Mesenchymal stem cell (in vitro differentiated cells and primary cell): ENCODE measurements around the gene CSNK1A1L.

ENCODE experiments used
- DNase-seq: peaks from one replicate; pipeline ENCODE4 v3.0.0-alpha.2; 2013
- H2AFZ ChIP-seq: one replicate; pipeline ENCODE4 v1.6.1; 2013; ENCODE audit warnings: low read depth, mild to moderate bottlenecking, control low read depth, inconsistent platforms, low read length, moderate library complexity
- H2AK5ac ChIP-seq: 2 replicates; pipeline ENCODE4 v1.6.1; 2013; ENCODE audit warnings: low read length, moderate library complexity, mild to moderate bottlenecking, inconsistent platforms; ENCODE audit not compliant: severe bottlenecking
- H2BK120ac ChIP-seq: one replicate; pipeline ENCODE4 v1.6.1; 2013; ENCODE audit warnings: low read depth, mild to moderate bottlenecking, inconsistent platforms, low read length, moderate library complexity
- H2BK12ac ChIP-seq, 2 experiments: one replicate each; pipeline ENCODE4 v1.6.1; 2013; ENCODE audit warnings: inconsistent platforms in 2 of 2, low read length in 2 of 2, mild to moderate bottlenecking in 2 of 2, moderate library complexity in 2 of 2, control low read depth in 1 of 2
- H2BK15ac ChIP-seq: one replicate; pipeline ENCODE4 v1.6.1; 2013; ENCODE audit warnings: mild to moderate bottlenecking, low read depth, inconsistent platforms; ENCODE audit not compliant: poor library complexity, severe bottlenecking
- H2BK5ac ChIP-seq: 2 replicates; pipeline ENCODE4 v1.6.1; 2013; ENCODE audit warnings: low read depth, mild to moderate bottlenecking, low read length, control low read depth, inconsistent platforms; ENCODE audit not compliant: poor library complexity, severe bottlenecking
- H3K14ac ChIP-seq, 2 experiments: one replicate each; pipeline ENCODE4 v1.6.1; 2013; ENCODE audit warnings: inconsistent platforms in 2 of 2, low read length in 2 of 2, control low read depth in 1 of 2, mild to moderate bottlenecking in 1 of 2, moderate library complexity in 1 of 2
- H3K18ac ChIP-seq, 2 experiments: one replicate each; pipeline ENCODE4 v1.6.1; 2013; ENCODE audit warnings: inconsistent platforms in 2 of 2, low read length in 2 of 2, control low read depth in 1 of 2, low read depth in 1 of 2, mild to moderate bottlenecking in 1 of 2
- H3K23ac ChIP-seq, 2 experiments: one replicate each; pipeline ENCODE4 v1.6.1; 2013; ENCODE audit warnings: inconsistent platforms in 2 of 2, low read length in 2 of 2, mild to moderate bottlenecking in 2 of 2, moderate library complexity in 2 of 2, control low read depth in 1 of 2
- H3K27ac ChIP-seq: 2 replicates; pipeline ENCODE4 v1.5.1; 2013; ENCODE audit warnings: mild to moderate bottlenecking, moderate library complexity, low read length, control low read depth, inconsistent platforms; ENCODE audit not compliant: poor library complexity, severe bottlenecking
- H3K27me3 ChIP-seq, 2 experiments: 2 replicates each; pipeline versions ENCODE4 v1.6.1 to v1.7.0; 2013; ENCODE audit warnings: low read length in 2 of 2, mild to moderate bottlenecking in 2 of 2, moderate library complexity in 2 of 2, control low read depth in 1 of 2, inconsistent platforms in 1 of 2; ENCODE audit not compliant: control insufficient read depth in 1 of 2, insufficient read depth in 1 of 2
- H3K36me3 ChIP-seq, 2 experiments: 2 replicates each; pipeline versions ENCODE4 v1.6.1 to v1.7.0; 2013; ENCODE audit warnings: low read length in 2 of 2, control low read depth in 1 of 2, inconsistent platforms in 1 of 2, low read depth in 1 of 2, mild to moderate bottlenecking in 1 of 2; ENCODE audit not compliant: insufficient read depth in 2 of 2, control insufficient read depth in 1 of 2
- H3K4ac ChIP-seq, 2 experiments: one replicate each; pipeline ENCODE4 v1.6.1; 2013; ENCODE audit warnings: inconsistent platforms in 2 of 2, low read length in 2 of 2, mild to moderate bottlenecking in 2 of 2, moderate library complexity in 2 of 2, control low read depth in 1 of 2, low read depth in 1 of 2
- H3K4me1 ChIP-seq: 2 replicates; pipeline ENCODE4 v1.6.1; 2013; ENCODE audit warnings: low read depth, low read length, control low read depth; ENCODE audit not compliant: control insufficient read depth, insufficient read depth
- H3K4me2 ChIP-seq: 2 replicates; pipeline ENCODE4 v1.6.1; 2013; ENCODE audit warnings: low read length, mild to moderate bottlenecking, inconsistent platforms; ENCODE audit not compliant: poor library complexity, severe bottlenecking
- H3K4me3 ChIP-seq, 2 experiments: 2 replicates each; pipeline versions ENCODE4 v1.5.1 to v1.7.0; 2013; ENCODE audit warnings: low read length in 2 of 2, mild to moderate bottlenecking in 2 of 2, control low read depth in 1 of 2, low read depth in 1 of 2; ENCODE audit not compliant: insufficient read depth in 1 of 2
- H3K79me1 ChIP-seq: replicated peaks from 2 replicates; pipeline ENCODE4 v1.6.1; 2013; ENCODE audit warnings: mild to moderate bottlenecking, control low read depth, low read length, inconsistent platforms; ENCODE audit not compliant: poor library complexity, severe bottlenecking
- H3K9ac ChIP-seq: 2 replicates; pipeline ENCODE4 v1.7.0; 2013; ENCODE audit warnings: mild to moderate bottlenecking, low read length, moderate library complexity
- H3K9me3 ChIP-seq: 2 replicates; pipeline ENCODE4 v1.7.0; 2013; ENCODE audit warnings: mild to moderate bottlenecking, low read length; ENCODE audit not compliant: control insufficient read depth
- H4K8ac ChIP-seq: one replicate; pipeline ENCODE4 v1.6.1; 2013; ENCODE audit warnings: inconsistent platforms, mild to moderate bottlenecking, low read length, moderate library complexity
- H4K91ac ChIP-seq: one replicate; pipeline ENCODE4 v1.6.1; 2013; ENCODE audit warnings: mild to moderate bottlenecking, low read length, inconsistent platforms
- WGBS: methylation state at CpG from one replicate; pipeline ENCODE4 v1.1.7; 2013; ENCODE audit warnings: mixed read lengths; 5-methylcytosine and 5-hydroxymethylcytosine counted together

Gene CSNK1A1L

DNA sequence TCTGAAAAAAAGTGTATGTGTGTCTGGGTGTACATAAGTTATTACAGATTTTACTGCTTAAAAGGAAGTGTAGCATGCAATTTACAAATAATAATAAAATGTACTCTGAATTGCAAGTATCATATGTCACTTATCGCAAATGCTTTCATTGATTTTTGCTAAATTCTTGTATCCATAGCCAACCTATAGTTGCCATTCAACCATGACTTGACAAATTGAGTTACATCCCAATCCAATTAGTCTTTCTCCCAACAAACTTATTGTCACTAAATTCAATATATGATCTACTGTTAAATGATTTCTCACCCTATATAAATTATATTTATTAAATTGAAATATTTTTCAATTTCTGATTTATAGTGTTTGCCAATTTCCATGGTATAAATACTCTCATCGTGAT, 28.6 kb downstream of the CSNK1A1L start:
- Histone ChIP-seq H3K23ac (no peak overlapping the region), H3K4me2 (no peak overlapping the region), H3K79me1 (no peaks in the 10 kb centered on the region), H2AFZ (no peak overlapping the region), H3K18ac (no peak overlapping the region), H4K8ac (no peak overlapping the region), H3K4me3 (no peak overlapping the region), H3K4ac (no peak overlapping the region), H3K14ac (no peak overlapping the region), H2BK5ac (no peak overlapping the region), H4K91ac (no peak overlapping the region), H2BK12ac (no peak overlapping the region), H2BK15ac (no peak overlapping the region), H3K9me3 (no peaks in the 10 kb centered on the region), H3K36me3 (no peaks in the 10 kb centered on the region), H2BK120ac (no peak overlapping the region), H3K27me3 (no peaks in the 10 kb centered on the region), H2AK5ac (no peak overlapping the region), H3K9ac (no peak overlapping the region), H3K4me1 (no peaks in the 10 kb centered on the region), H3K27ac (no peak overlapping the region)
- WGBS, result 100% methylated on average over 2 of the region's 2 CpGs
- DNase-seq, result no peak

DNA sequence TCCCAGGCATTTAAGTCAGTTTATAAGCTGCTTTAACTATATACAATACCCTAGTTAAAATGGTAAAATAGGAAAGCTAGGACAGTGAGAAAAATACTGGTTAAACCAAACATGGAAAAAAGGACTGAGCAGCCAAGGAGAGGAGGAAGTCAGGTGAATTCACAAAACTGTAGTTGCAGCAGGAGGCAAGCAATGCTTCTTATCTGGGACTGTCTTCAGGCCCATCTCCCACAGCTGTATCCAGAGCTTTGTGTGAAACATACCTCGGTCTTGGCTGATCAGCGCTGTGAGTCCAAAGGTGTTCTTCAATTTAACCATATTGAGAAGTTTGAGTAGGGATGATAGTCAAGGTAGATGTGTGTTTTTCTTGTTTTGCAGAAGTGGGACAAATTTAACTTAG, 30.3 kb downstream of the CSNK1A1L start:
- Histone ChIP-seq H3K27me3 (no peaks in the 10 kb centered on the region), H2BK120ac (no peak overlapping the region), H2BK12ac (no peak overlapping the region), H3K36me3 (no peaks in the 10 kb centered on the region), H3K18ac (no peak overlapping the region), H2AFZ (no peak overlapping the region), H3K79me1 (no peaks in the 10 kb centered on the region), H3K4me2 (no peak overlapping the region), H3K4me3 (no peak overlapping the region), H4K91ac (no peak overlapping the region), H3K23ac (no peak overlapping the region), H2AK5ac (no peak overlapping the region), H3K9me3 (no peaks in the 10 kb centered on the region), H3K4me1 (no peaks in the 10 kb centered on the region), H2BK15ac (no peak overlapping the region), H3K4ac (no peak overlapping the region), H3K27ac (no peak overlapping the region), H2BK5ac (no peak overlapping the region), H3K14ac (no peak overlapping the region), H3K9ac (no peak overlapping the region), H4K8ac (no peak overlapping the region)
- DNase-seq, result no peak
- WGBS, result 91% methylated on average over 2 of the region's 2 CpGs

DNA sequence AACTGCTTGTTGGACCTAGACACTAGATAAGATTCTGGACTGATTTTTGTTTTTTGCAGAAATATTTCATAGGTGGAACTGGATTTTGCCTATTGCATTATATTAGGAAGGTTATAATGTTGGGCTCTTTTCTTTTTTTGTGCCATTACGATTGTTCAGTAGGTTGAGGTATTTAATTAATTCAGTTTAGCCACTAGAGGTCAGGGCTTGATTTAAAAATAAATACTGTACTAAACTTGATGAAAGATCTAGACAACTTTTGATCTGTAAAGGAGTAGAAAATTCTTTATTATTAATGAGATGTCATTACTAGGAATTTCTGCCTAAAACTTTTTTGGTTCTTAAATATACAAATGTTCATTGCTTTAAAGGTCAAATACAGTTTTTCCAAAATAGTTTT, 30.8 kb downstream of the CSNK1A1L start:
- Histone ChIP-seq H2BK12ac (no peak overlapping the region), H3K4me3 (no peak overlapping the region), H2BK120ac (no peak overlapping the region), H3K27ac (no peak overlapping the region), H4K8ac (no peak overlapping the region), H3K4ac (no peak overlapping the region), H3K4me2 (no peak overlapping the region), H2AK5ac (no peak overlapping the region), H2BK5ac (no peak overlapping the region), H3K9me3 (no peaks in the 10 kb centered on the region), H2AFZ (no peak overlapping the region), H3K4me1 (no peaks in the 10 kb centered on the region), H3K23ac (no peak overlapping the region), H3K27me3 (no peaks in the 10 kb centered on the region), H3K36me3 (no peaks in the 10 kb centered on the region), H3K14ac (no peak overlapping the region), H4K91ac (no peak overlapping the region), H3K18ac (no peak overlapping the region), H3K79me1 (no peaks in the 10 kb centered on the region), H3K9ac (no peak overlapping the region), H2BK15ac (no peak overlapping the region)
- no CpG with 5 or more reads among the region's 1 CpG for WGBS
- DNase-seq, result peak; percentile 46

DNA sequence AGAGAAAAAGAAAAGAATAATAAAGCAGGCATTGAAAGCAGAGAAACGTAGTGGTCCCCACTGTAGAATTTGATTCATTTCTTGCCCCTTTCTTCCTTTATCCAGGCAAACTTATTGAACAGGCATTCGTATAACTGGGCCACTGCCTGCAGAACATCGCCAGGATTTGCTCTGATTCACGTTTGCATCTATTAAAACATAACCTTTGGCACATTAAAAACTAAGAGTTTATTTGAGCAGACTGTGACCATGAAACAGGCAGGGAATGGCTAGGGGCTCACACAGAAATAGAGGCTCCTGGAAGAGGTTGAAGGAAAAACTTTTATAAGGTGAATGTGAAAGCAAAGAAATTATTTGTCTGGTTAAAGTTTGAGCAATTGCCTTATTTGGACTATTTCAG, 33.4 kb downstream of the CSNK1A1L start:
- no peak overlapping the region for H3K23ac ChIP-seq
- no peak overlapping the region for H3K4ac ChIP-seq
- peaks cover 2% of the 10 kb centered on the region for H3K4me1 ChIP-seq
- no peak overlapping the region for H3K27ac ChIP-seq
- no peak overlapping the region for H2AFZ ChIP-seq
- H3K9me3 ChIP-seq, result no peaks in the 10 kb centered on the region
- H2BK5ac ChIP-seq, result no peak overlapping the region
- H3K18ac ChIP-seq, result no peak overlapping the region
- 83% methylated on average over 4 of the region's 4 CpGs for WGBS
- no peak for DNase-seq
- H3K4me2 ChIP-seq, result no peak overlapping the region
- H3K9ac ChIP-seq, result peak overlapping the region; percentile 37
- H3K36me3 ChIP-seq, result no peaks in the 10 kb centered on the region
- H4K8ac ChIP-seq, result no peak overlapping the region
- H3K14ac ChIP-seq, result no peak overlapping the region
- no peak overlapping the region for H2AK5ac ChIP-seq
- H2BK12ac ChIP-seq, result no peak overlapping the region
- no peak overlapping the region for H4K91ac ChIP-seq
- H3K27me3 ChIP-seq, result no peaks in the 10 kb centered on the region
- H2BK15ac ChIP-seq, result no peak overlapping the region
- no peak overlapping the region for H2BK120ac ChIP-seq
- H3K4me3 ChIP-seq, result peak overlapping the region in 1 of 2 experiments; percentile 38
- H3K79me1 ChIP-seq, result no peaks in the 10 kb centered on the region
